ENCODE measurements around the gene ACTA2.

ACTA2 gene

DNA sequence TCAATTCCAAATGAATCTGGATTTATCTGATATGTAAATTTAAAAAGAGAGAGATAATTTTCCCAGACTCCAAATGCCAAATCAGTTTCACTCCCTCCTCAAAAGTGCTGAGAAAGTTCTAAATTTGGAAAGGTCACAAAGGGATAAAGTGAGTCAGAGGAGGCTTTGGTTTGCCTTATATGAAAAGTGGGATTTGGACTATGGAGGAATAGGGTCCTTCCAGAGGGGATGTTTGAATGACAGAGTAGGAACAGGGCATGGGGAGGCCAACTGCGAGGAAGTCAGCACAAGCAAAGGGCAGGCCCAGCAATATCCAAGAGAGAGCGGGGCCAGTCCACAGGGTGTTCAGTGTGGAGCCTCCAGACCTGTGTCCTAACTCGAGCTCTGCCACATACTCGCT is 28.2 kb upstream of the ACTA2 start:
- no peak for DNase-seq (ENCODE audit: low spot score)

DNA sequence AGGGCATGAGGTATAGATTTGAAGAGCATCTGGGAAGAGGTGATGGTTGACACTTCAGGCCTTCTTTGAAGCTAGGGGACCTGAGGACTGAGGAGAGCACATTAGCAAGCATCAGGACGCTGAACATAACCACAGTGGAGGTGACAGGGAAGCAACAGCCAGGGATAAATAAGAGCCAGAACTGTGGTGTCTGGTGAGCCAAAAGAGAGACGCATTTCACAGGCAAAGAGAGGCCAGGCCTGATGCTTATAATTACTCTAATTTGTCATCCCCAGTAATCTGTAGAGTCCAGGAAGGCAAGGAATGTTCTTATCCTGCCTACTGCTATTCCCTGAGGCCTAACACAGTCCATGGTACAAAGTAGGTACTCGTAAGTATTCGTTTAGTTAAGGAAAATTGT is 27.7 kb upstream of the ACTA2 start:
- DNase-seq (ENCODE audit: low spot score), result no peak

DNA sequence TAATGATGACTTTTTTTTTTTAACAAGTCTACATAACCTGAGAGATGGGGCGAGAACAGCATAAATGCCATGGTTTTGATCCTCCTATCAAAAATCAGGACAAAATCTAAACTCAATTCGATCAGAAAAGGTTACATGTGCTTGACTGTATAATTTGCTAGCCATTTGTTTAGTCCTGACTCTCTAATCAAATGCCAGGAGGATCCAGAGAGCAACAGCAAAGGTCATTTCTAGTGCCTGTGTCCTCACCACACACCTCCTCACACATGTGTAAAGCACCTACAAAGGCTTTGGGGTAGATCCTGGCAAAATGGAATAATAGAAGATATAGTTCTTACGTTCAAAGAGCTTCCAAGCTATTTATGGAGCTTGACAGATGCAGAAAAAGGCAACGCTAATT is 27.0 kb upstream of the ACTA2 start:
- DNase-seq (ENCODE audit: low spot score), result no peak

DNA sequence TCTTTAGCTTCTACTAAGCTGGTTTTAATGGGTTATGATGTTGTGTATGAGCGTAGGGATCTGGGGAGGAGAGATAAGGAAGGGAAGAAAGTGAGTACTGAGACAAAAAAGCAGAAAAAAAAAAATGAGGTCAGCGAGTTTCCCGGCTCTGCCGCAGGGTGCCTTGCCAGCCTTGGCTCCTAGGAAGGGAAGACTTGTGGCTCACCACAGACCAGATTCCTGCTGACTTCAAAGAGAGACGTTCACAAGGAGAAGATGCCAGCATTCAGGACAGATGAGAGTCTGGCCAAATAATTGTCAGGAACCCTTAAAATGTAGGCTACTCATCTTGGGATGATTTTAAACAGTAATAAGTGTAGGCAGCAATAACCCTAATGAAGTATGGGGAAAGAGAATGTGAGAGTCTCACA is 26.6 kb upstream of the ACTA2 start:
- peak; percentile 62 for DNase-seq (ENCODE audit: low spot score)

DNA sequence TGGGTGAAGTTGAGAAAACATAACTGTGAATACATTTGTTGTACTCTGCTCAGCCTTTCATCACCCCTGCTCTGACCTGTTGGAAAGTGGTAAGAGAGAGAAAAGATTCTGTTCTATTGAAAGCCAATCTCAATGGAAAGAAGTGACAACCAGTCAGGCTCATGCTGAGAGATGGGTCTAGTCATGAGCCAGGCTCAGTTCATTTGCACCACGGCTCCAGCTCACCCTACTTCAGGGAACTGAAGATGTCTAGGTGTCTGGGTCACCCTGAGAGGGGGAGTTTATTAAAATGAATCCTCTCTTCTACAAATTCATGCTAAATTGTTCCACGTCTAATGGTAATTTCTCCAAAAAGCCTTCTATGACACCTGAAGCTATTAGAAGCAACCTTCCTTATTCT is 25.9 kb upstream of the ACTA2 start:
- DNase-seq (ENCODE audit: low spot score), result no peak

DNA sequence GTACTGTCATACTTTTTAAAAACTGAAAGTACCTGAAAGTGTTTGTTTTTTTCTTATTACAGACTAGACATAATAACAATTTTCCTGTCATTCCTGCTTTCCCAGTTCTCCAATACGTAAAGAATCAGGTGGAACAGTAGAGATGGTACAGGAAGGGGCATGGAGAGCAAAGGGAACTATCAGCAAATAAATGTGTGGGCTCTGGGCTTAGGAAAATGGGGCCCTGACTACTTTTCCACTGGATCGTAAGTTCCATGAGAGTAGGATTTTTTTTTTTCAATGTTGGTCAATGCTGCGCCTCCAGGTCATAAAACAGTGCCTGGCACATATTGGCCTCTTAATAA is 22.8 kb upstream of the ACTA2 start:
- DNase-seq (ENCODE audit: low spot score), result no peak

DNA sequence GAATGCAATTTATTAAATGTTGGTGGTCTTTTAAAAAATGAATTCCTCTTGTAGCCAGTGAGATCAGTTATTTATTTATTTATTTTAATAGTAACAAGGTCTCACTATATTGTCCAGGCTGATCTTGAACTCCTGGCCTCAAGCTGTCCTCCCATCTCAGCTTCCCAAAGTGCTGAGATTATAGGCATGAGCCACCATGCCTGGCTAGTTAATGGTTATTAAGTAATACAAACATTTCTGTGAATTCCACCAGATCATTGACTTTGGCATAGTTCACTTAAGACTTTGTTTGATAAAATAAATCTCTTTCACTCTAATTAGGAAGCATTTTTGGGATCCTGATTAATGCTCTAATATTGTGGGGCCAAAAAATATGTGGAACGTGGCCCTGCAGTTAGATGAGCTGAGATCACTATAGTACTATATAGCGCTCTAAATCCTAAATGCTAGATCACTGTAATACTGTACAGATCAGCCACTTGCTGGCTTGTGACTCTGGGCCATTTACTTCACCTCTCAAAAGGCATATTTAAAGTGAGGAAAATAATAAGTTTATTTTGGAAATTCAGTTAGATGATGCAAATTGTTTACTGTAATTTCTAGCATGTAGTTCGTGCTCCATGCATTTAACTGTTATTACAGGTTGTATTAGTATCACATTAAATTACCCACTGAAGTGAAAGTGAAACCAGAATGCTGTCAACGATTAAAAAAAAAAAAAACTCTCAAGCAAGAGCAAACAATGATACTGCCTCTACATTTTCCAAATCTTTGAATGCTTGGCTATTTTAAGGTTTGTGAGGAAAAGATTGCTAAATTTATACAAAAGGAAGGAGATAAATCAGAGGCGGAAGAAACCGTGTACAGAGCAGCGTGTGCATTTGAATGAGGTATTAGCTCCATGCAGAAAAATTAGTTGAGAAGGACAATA is 22.1 kb upstream of the ACTA2 start:
- peak; percentile 34 for DNase-seq (ENCODE audit: low spot score)

DNA sequence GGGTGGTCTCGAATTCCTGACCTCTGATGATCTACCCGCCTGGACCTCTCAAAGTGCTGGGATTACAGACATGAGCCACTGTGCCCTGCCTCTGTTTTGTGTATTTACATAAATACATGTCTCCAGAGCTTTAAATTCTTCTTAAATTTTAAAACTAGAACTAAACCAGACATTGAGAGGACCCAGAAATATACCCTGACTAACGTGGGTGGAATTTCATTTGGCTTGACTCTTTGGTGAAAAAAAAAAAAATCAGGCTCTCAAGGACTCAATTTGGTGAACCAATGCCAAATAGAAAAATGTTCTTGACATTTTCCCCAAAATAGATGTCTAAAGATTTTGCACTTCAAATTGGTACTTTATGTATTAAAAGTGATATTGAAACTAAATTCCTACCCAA is 21.4 kb upstream of the ACTA2 start:
- DNase-seq (ENCODE audit: low spot score), result no peak

DNA sequence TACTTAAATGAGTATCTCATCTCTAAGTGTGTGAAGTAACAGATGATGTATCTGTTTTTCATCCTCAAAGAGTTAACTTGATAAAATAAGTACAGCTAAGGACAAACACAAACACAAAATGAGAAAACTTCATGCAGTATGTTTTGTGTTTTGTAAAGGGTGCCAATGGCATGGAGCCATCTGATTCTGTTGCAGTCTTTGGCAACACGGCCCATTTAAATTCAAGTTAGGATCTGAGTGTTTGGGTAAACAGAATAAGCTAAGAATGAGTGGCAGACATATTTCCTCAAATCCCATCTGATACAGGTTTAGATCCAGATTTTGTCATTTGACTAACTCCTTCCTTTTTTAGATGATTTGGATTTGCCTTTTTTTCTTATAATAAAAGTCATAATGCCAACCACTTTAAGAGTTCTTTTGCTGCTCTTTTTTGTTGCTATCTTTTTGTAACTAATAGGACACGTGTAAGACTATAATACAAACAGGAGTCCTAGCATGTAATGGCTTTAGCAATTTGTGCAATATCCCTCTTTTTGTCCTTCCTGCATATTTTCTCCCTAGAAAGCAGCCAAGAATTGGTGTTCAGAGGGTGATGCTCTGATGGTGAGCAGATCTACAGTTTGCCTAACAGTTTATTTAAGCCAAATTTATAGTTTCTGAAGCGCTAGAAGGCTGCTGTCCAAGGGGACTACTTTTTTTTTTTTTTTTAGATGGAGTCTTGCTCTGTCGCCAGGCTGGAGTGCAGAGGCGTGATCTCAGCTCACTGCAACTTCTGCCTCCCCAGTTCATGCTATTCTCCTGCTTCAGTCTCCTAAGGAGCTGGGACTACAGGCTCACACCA is 18.9 kb upstream of the ACTA2 start:
- no peak for DNase-seq (ENCODE audit: low spot score)

DNA sequence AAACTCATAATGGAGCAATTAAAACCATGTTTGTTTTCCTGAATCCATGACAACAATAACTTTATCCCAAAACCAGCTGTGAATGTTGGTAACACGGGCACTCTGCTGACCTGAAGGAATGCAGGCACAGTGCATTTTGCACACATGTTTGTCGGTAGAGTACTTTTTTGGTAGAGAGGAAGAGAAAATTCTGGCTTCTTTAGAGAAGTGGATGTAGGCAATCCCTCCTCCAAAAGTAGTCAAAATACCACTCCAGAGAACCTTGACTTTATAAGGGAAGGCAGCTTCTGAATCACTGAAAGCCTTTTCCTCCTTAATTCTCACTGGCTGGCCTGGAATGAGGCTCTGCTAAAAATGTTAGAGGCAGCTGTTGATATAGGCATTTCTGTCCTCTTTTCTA is 15.8 kb upstream of the ACTA2 start:
- no peak for DNase-seq (ENCODE audit: low spot score)

DNA sequence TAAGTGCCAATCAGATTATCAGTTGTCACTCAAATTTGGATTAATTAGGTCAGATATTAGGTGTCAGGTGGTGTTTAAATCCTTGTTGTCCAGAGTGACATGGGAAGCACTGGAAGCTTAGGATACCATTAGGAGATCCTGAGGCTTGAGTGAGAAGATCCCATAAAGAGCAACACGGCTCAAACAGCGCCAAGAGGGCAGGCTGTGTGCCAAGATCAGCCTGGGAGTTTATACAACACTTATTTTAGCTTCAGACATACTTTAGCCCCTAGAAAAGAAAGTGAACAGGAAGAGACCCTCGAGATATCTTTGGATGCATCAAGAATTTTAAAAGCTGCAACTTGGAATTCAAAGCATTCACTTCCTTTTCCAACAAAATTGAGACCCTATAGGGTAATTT is 14.2 kb upstream of the ACTA2 start:
- DNase-seq (ENCODE audit: low spot score), result no peak

DNA sequence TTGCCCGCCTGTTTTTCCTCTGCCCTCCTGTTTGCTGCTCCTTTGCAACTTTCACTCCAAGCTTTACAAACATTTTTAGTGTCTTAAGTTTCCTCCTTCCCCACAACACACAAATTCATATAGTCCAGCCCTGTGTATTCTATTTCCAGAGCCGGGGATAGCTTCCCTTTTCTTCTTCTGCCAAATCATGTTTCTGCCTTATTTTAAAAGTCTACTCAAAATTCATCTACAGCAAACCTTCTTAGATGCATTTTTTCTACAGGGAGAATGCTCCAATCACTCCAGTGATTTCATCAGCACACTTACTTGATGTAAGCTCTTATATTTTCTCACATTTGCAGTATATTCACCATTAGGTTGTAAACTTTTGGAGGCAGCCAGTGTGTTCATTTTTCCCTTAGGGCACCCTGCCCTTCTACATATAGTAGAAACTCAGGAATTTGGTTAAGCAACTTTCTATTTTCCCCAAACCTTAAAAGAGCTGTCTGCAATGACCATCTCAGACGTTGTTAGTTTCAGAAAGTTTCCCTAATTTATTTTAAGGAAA is 12.4 kb upstream of the ACTA2 start:
- DNase-seq (ENCODE audit: low spot score), result no peak

DNA sequence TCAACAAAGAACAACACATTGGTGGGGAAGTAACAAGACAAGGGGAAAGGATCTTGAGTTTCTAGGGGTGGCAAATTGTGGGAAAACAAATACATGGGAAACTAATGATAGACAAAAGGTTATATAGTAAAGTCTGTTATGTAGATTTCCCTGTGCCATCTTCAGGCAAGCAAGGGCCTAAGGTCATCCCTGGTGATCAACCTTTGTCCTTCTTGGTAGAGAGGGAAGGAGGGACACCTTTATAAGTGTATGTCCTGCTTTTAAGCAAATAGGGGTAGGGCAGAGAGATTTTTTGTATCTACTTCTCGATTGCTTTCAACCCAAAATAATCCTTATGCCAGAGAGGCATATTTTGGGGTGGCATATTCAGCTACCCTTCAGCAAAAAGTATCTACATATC is 11.8 kb upstream of the ACTA2 start:
- no peak for DNase-seq (ENCODE audit: low spot score)

DNA sequence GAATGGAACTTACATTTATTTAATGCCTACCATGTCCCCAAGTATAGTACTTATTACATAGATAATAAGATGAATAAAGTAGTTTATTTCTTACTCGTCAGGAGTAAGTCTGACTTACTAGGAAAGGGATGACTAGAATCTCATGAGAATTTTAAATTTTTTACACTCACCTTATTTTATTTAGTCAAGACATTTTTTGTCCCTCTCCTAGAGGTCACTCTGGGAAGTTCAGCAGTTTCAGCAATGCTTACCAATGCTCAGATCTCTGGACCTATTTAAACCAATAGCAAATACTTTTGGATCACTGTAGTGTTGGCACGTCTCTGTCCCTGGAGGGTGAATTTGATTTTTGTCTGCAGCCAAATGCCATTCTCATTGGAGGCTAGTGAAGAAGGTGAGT is 10.7 kb upstream of the ACTA2 start:
- no peak for DNase-seq (ENCODE audit: low spot score)

DNA sequence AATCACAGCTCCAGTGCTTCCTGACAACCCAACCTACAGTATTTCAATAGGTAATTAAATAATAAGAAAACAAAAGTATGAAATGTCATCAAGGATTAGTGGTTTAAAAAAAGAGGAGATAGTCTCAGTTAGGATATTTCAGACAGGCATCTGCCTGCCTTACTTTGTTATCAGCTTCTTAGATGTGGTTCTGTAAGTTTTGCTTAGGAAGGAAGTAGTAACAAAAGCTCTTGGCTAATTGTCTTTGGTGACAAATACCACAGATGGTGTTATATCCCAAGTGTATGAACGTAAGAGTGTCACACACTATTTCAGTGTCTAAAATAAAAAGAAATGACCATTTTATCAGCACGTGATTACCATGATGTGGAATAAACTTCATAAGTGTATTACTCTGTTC is 9.8 kb upstream of the ACTA2 start:
- no peak for DNase-seq (ENCODE audit: low spot score)

DNA sequence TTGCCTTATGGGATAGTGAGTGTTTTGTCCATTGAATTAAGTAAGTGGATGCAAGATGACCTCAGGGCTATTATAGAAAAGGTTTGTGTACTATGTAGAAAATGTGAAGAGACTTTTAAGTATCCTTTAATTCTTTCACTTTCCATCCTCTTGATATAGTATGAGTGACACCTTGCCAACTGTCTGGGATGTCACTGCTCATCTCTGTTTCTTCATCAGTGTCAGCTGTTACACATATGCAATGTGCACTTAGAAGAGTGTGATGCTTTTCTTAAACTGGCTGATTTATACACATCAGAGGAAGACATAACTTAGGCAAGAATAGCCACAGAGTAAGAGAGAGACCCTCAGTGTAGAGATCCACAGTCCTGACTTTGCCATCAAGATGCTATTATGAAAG is 8.7 kb upstream of the ACTA2 start:
- DNase-seq (ENCODE audit: low spot score), result no peak

DNA sequence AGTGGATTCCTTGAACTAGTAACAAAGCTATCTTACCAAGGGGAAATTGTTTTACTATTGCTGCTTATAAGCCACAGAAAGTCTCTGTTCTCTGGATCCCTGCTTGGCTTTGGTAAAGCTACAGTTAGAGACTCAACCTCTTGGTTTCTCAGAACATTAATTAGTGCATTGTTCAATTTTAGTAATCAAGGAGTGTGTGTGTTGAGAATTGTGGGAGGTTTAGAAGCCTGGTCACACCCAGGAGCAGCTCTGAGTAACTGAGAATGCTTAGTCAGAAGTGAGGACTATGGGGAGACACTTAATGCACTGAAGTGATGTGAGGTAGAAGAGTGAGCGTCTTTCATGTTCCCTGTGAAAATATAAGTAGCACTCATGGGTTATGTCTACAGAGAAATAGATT is 8.2 kb upstream of the ACTA2 start:
- no peak for DNase-seq (ENCODE audit: low spot score)

DNA sequence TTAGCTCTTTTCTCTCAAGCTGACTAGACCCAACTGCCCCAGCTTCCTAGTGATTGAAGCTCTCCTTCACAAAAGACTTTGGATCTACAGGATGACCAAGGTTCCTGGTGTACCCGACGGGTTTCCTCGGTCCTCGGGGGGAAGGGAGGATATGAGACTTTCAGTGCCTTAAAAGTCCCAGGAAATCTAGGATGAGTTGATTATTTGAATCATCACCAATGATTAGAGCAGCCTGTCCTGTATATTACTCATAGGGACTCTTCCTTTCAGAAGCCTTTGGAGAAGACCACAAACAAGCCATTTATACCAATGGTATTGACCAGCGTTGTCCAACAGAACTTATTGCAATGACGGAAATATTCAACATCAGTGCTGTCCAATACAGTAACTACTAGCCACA is 6.1 kb upstream of the ACTA2 start:
- no peak for DNase-seq (ENCODE audit: low spot score)

DNA sequence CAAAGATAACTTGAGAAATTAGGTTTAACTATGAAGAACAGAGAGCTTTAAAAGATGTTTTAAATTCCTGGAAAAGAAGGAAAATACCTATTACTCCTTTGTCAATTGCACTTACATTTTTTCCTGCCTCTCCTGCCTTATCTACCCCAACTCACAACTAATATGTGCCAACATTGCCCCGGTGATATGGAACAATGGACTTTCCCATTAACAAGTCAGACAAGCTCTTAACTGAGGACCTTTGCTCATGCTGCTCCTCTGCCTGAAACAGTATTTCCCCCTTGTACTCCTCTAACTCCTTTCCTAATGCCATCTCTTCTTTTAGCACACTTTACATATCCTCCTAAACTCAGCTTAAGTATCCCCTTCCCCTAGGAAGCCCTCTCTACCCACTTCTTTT is 4.8 kb upstream of the ACTA2 start:
- DNase-seq (ENCODE audit: low spot score), result no peak

DNA sequence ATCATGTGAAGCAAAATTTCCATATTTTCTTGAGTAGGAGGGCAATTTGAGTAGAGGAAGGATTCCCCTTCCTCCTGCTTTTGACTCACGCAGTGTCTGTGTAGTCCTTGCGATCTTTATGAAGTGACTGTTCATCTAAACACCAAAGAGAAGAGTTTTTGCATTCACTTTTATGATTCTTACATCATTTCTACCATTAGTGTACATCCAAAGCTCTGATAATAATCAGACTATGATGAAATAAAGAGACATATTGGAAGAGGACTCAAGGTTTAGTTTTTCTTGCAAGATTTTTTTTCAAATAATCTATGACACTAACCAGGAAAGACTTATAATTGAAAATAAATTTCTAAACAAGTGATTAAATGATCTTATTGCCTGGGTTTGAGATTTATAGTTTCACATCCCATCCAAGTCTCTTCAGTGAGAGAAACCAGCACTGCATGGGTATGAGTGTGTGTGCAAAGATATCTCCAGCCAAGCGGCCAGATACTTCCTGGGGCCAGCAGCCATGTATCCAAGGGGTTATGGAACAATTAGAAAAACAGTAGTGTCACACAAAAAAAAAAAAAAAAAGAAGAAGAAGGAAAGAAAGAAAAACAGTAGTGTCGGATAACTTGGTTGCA is 2.0 kb upstream of the ACTA2 start:
- no peak for DNase-seq (ENCODE audit: low spot score)

DNA sequence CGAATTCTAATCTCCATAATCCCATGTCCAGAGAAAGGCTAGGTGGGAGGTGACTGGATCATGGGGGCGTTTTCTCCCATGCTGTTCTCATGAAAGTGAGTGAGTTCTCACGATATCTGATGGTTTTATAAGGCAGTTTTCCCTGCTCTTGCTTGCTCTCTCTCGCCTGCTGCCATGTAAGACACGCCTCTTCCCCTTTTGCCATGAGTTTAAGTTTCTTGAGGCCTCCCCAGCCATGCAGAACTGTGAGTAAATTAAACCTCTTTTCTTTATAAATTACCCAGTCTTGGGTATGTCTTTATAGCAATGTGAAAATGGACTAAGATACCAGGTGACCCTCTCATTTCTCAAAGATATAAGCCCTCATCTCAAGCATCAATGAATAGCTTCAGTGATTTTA is 1.1 kb upstream of the ACTA2 start:
- no peak for DNase-seq (ENCODE audit: low spot score)

DNA sequence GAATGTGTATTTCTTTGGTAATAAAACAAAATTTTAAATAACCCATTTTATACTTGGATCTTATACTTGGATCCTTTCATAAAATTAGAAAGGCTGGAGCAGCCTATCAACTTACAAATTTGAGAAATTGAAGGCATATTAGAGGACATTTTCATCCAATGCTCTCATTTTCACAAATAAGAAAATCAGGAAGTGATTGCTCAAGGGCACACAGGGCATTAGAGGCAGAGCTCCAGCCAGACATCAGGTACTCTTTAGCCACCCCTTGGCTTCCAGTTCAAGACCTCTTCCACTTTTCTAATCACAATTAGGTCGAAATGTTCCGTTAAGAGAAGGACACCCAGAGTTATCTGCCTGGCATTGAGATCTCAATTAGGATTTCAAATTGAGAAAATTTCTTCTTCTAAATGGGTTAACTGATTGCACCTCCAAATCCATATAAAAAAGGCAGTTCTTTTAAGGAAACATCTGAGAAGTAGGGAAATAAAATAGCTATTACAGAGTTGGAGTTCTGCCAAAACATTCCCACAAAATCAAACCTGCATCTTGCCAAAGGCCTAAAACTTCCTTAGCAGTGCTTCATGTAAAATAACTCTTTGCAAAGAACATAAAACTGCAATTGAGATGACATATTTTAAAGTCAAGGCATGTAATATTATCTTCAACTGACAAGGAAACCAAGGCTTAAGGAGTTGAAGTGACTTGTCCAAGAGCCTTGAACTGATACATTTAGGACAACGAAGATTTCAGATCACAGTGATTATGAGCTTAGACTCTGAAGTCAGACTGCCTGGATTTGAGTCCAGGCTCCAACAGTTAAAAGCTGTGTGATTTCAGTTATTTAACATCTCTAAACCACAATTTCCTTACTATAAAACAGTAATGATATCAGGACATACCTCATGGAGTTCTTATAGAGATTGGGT is 2.4 kb downstream of the ACTA2 start:
- DNase-seq (ENCODE audit: low spot score), result no peak

Measured in LoVo (cell line).